SU-DHL-6 (cell line): ENCODE results near the gene OR6C76.

Source experiments
- H2AFZ ChIP-seq: fragments of 200-600 bp; sonication (generic); 2 replicates; pipeline ENCODE4 v1.6.1; 2014; ENCODE audit warnings: low read depth, mild to moderate bottlenecking, moderate library complexity, mixed read lengths, antibody characterized with exemption, low read length; ENCODE audit not compliant: severe bottlenecking
- H3F3A ChIP-seq: fragments of 200-600 bp; shearing (Covaris generic); 2 replicates; pipeline ENCODE4 v1.6.0; 2016; ENCODE audit warnings: antibody characterized with exemption, mild to moderate bottlenecking; ENCODE audit not compliant: insufficient read depth
- H3K27ac ChIP-seq: fragments of 200-600 bp; sonication (generic); 2 replicates; pipeline ENCODE4 v1.5.1; 2016; ENCODE audit warnings: low read depth, mild to moderate bottlenecking, low read length, moderate library complexity, mixed read lengths
- H3K27me3 ChIP-seq: fragments of 200-600 bp; sonication (generic), shearing (Covaris generic); 2 replicates; pipeline ENCODE4 v1.6.0; 2014; ENCODE audit warnings: mild to moderate bottlenecking, low read length
- H3K36me3 ChIP-seq: fragments of 200-600 bp; sonication (generic); 2 replicates; pipeline ENCODE4 v1.6.1; 2014; ENCODE audit warnings: mild to moderate bottlenecking, low read length, mixed read lengths
- H3K4me2 ChIP-seq: fragments of 300-600, 200-600 bp; shearing (Covaris generic), sonication (generic); 2 replicates; pipeline ENCODE4 v1.6.0; 2014; ENCODE audit warnings: low read length, low read depth, mild to moderate bottlenecking; ENCODE audit not compliant: poor library complexity, severe bottlenecking
- H3K4me3 ChIP-seq: fragments of 200-600 bp; sonication (generic); 2 replicates; pipeline ENCODE4 v1.5.1; 2014; ENCODE audit warnings: antibody characterized with exemption, low read length, mild to moderate bottlenecking, mixed read lengths; ENCODE audit not compliant: insufficient read depth, poor library complexity, severe bottlenecking
- H3K79me2 ChIP-seq: fragments of 200-600 bp; sonication (generic); 2 replicates; pipeline ENCODE4 v1.6.1; 2014; ENCODE audit warnings: mild to moderate bottlenecking, low read length, moderate library complexity; ENCODE audit not compliant: insufficient read depth
- H3K9ac ChIP-seq: fragments of 200-600 bp; sonication (generic); 2 replicates; pipeline ENCODE4 v1.7.0; 2014; ENCODE audit warnings: mild to moderate bottlenecking, low read length
- H3K9me2 ChIP-seq: fragments of 200-600 bp; sonication (generic); replicated peaks from 2 replicates; pipeline ENCODE4 v1.6.1; 2014; ENCODE audit warnings: low read length; ENCODE audit not compliant: insufficient read depth
- H3K9me3 ChIP-seq: fragments of 200-600 bp; sonication (generic); 2 replicates; pipeline ENCODE4 v1.6.1; 2014; ENCODE audit warnings: low read length, mixed read lengths; ENCODE audit not compliant: insufficient read depth
- H4K20me1 ChIP-seq: fragments of 200-600 bp; sonication (generic); 2 replicates; pipeline ENCODE4 v1.6.1; 2014; ENCODE audit warnings: low read depth, mild to moderate bottlenecking, antibody characterized with exemption, low read length, moderate library complexity, mixed read lengths
- CTCF ChIP-seq: fragments of 200-600 bp; sonication (generic); IDR thresholded peaks from one replicate; pipeline ENCODE4 v1.5.1; 2017; ENCODE audit warnings: antibody characterized with exemption, mild to moderate bottlenecking, low read length, moderate library complexity; ENCODE audit not compliant: insufficient read depth, poor library complexity, severe bottlenecking
- EZH2phosphoT487 ChIP-seq: fragments of 200-600 bp; sonication (generic), shearing (Covaris generic); conservative IDR thresholded peaks from 2 replicates; pipeline ENCODE4 v1.6.1; 2018; ENCODE audit warnings: mild to moderate bottlenecking, antibody characterized with exemption, low read length, moderate library complexity, mixed read lengths

OR6C76 gene

GRCh38 chr12:55467836-55468235, 41.8 kb downstream of the OR6C76 start:
- H4K20me1 ChIP-seq: no peaks in the 10 kb centered on the region

GRCh38 chr12:55469291-55469690, 43.2 kb downstream of the OR6C76 start:
- Histone ChIP-seq H3K27me3 (no peaks in the 10 kb centered on the region), H3K79me2 (no peaks in the 10 kb centered on the region), H4K20me1 (no peaks in the 10 kb centered on the region), H3K27ac (no peak overlapping the region), H3K4me2 (no peak overlapping the region), H2AFZ (no peak overlapping the region), H3K9me2 (no peaks in the 10 kb centered on the region), H3K9ac (no peak overlapping the region), H3K4me3 (no peak overlapping the region), H3K36me3 (no peaks in the 10 kb centered on the region), H3K9me3 (no peaks in the 10 kb centered on the region), H3F3A (no peaks in the 10 kb centered on the region)
- TF ChIP-seq EZH2phosphoT487 (no peak), CTCF (no peak)

More at GRCh38 chr12:55467836-55468235, 41.8 kb downstream of the OR6C76 start:
- no peak overlapping the region for H3K4me2 ChIP-seq
- H3K9me3 ChIP-seq: no peaks in the 10 kb centered on the region
- H3K79me2 ChIP-seq: no peaks in the 10 kb centered on the region
- H3K4me3 ChIP-seq: no peak overlapping the region
- H3F3A ChIP-seq: no peaks in the 10 kb centered on the region
- no peak overlapping the region for H3K27ac ChIP-seq
- H3K36me3 ChIP-seq: no peaks in the 10 kb centered on the region
- H3K9me2 ChIP-seq: no peaks in the 10 kb centered on the region
- no peak overlapping the region for H3K9ac ChIP-seq
- H3K27me3 ChIP-seq: no peaks in the 10 kb centered on the region
- TF ChIP-seq EZH2phosphoT487: no peak
- no peak for TF ChIP-seq CTCF
- H2AFZ ChIP-seq: no peak overlapping the region

GRCh38 chr12:55470088-55470829, 44.2 kb downstream of the OR6C76 start, which contains the start of gene OR6C70:
Gene OR6C70 (minus strand): TSS chr12:55470138. CDS start chr12:55470138, 0 bp downstream.
- no peak within 1 kb of the TSS for H3K27ac ChIP-seq
- no peaks in the 10 kb centered on the region for H3K36me3 ChIP-seq
- no peaks in the 10 kb centered on the region for H3F3A ChIP-seq
- no peaks in the 10 kb centered on the region for H3K79me2 ChIP-seq
- no peak within 1 kb of the TSS for H3K9ac ChIP-seq
- H3K27me3 ChIP-seq: no peaks in the 10 kb centered on the region
- no peaks in the 10 kb centered on the region for H3K9me3 ChIP-seq
- no peak for TF ChIP-seq CTCF
- no peak for TF ChIP-seq EZH2phosphoT487
- H3K4me3 ChIP-seq: no peak within 1 kb of the TSS
- H4K20me1 ChIP-seq: no peaks in the 10 kb centered on the region
- H3K4me2 ChIP-seq: no peak within 1 kb of the TSS
- H2AFZ ChIP-seq: no peak within 1 kb of the TSS
- H3K9me2 ChIP-seq: no peaks in the 10 kb centered on the region
